Posterior cingulate gyrus (tissue), 11 donors: Measurements from ENCODE around the gene SNX15.
A peak's percentile ranks its signal among the peaks of the same experiment; 100 is the strongest.
"Not testable (repeated sequence)": the region's sequence is repeated elsewhere in the genome, so short reads cannot be mapped to it uniquely, and the experiment has no call there.

Experiments used
- DNase-seq, 10 donors: peaks; one replicate each; pipeline versions ENCODE4 v3.0.0 to v3.0.0-alpha.2; 2020 to 2021; ENCODE audit warnings: mixed read lengths in 3 of 10
- intact Hi-C: fragments of 100-400 bp; cut with DNase I; formaldehyde crosslinking; loops from one replicate; pipeline ENCODE4 v1.15.1; 2023

The SNX15 gene

GRCh38 chr11:65013888-65014725 lies 13.1 kb upstream of the SNX15 start, which contains the start of gene ARL2:
Gene ARL2 (plus strand): TSS chr11:65014160. CDS start chr11:65014208, 48 bp downstream.
- intact Hi-C loops, result loop anchor here (1.0 to 5.0 kb wide), 6 partner anchors 13 to 167 kb away; partner anchors contain the start of genes CDCA5, SAC3D1, SNX15 and ZFPL1

DNA sequence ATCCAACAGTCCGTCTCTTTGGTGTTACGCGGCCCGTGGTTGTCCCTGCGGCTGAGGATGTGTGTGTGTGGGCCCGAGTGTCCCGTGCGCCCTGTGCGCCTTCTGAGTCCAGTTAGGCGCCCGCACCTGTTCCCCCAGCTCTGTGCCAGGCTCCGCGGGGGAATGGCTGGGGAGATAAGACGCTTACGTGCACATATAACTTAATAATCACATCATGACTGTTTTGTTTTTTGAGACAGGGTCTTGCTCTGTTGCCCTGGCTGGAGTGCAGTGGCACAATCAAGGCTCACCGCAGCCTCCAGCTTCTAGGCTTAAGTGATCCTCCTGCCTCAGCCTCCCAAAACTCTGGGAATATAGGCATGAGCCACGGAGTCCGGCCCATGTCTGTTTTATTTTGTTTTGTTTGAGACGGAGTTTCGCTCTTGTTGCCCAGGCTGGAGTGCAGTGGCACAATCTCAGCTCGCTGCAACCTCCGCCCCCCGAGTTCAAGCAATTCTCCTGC lies 12.5 kb upstream of the SNX15 start:
- intact Hi-C loops, result loop anchor here (1.0 to 5.0 kb wide), 5 partner anchors 13 to 167 kb away; partner anchors contain the start of genes CDCA5, SAC3D1, SNX15 and ZFPL1
- peak in 1 of 10 donors; percentile 33 for DNase-seq

More at GRCh38 chr11:65013888-65014725, 13.1 kb upstream of the SNX15 start, which contains the start of gene ARL2:
- DNase-seq, result peak; percentile 91 to 99 (median 94)

DNA sequence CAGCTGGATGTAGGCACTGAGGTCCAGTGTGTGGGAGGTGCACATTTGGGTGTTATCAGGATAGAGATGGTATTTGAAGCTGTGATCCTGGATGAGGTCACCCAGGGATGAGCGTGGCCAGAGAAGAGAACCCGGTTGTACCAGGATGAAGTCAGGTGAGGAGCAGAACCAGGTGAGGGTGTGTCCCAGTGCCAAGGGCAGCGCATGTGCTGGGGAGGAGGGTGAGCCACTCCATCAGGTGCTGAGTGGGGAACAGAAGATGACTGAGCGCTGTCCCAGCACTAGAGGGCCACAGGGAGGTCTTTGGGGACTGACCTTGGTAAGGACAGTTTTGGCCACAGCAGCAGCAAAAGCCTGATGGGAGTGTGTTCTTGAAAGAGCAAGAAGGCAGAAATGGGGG lies 10.5 kb upstream of the SNX15 start:
- no peak for DNase-seq
- intact Hi-C loops, result no loop called here

GRCh38 chr11:65017937-65018336 lies 9.3 kb upstream of the SNX15 start:
- no peak for DNase-seq
- intact Hi-C loops, result no loop called here

DNA sequence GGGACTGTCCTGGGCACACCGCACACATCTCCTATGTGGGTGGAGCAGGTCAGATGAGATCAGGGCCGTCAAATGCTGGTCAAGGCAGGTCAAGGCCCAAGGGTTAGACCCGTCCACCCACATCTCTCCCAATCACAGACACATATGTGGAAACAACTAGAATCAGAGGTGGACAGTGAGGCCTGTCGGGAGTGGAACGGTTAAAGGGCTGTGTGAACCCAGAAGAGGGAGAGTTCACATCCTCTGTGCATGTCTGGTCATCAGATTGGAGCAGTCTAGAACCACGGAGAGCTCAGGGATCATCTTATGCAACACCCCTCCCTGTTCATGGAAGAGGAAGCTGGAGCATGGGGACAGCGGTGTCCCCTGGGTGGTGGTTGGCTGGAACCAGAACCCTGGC lies 7.4 kb upstream of the SNX15 start:
- DNase-seq, result no peak
- intact Hi-C loops, result no loop called here

- DNase-seq, result no peak
- intact Hi-C loops, result no loop called here
These were observed 6.2 kb upstream of the SNX15 start for GRCh38 chr11:65021003-65021402.

DNA sequence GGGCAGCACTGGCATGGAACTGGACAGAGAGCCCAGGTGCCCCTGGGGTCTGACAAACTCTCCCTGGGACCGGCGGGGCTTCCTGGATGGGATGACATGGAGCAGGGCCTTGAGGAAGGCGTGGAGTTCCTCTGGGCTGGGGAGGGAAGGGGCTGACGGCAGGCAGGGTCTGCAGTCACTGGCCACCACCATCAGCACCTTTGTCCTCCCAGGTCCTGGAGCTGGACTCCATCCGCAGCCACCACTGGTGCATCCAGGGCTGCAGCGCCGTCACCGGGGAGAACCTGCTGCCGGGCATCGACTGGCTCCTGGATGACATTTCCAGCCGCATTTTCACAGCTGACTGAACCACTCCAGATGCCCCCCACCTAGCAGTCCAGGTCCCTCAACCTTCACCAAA lies 5.7 kb upstream of the SNX15 start:
- peak in 1 of 10 donors; percentile 51 for DNase-seq
- intact Hi-C loops, result no loop called here

- DNase-seq, intact Hi-C loops: not testable (repeated sequence)
These were observed 3.7 kb upstream of the SNX15 start for GRCh38 chr11:65023502-65023901.

DNA sequence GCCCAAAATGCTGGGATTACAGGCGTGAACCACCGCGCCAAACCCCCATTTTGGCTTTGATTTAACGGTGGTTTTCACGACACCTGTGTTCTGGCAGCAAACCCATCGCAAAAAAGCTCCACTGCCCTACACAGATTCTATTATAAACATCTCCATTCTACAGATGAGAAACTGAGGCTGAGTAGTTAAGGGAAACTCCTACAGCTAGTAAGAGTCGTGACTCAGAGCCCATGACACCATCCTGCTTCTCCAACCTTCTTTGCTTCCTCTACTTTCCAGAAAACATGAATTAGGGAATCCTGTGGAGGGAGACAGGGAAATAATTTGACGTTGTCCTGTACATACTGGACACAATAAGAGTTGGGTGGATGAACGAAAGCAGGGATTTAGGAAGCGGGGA lies 429 bp upstream of the SNX15 start:
- no peak for DNase-seq
- intact Hi-C loops, result loop anchor here (1.0 to 5.0 kb wide), 5 partner anchors 13 to 103 kb away; partner anchors contain the start of genes ARL2, CDCA5, PPP2R5B and TM7SF2

DNA sequence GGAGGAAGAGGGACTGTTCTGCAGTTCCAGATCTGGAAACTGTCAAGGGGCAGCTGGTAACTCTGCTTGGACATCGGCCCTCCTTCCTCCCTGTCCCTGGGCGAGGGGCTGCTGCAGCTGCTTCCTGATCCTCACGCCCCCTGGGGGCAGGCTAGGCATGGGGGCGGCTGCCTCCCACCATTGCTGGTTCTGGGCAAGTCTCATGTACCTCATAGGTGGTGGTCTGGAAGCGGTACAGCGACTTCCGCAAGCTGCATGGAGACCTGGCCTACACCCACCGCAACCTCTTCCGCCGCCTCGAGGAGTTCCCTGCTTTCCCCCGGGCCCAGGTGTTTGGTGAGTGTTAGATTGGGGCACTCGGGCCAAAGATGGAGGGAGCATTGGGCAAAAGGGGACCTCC lies 5.0 kb downstream of the SNX15 start:
- DNase-seq, result peak in 1 of 10 donors; percentile 55
- intact Hi-C loops, result no loop called here

GRCh38 chr11:65034423-65034822 lies 7.2 kb downstream of the SNX15 start:
- intact Hi-C loops, result no loop called here
- no peak for DNase-seq

GRCh38 chr11:65035579-65035978 lies 8.3 kb downstream of the SNX15 start:
- DNase-seq, result no peak
- intact Hi-C loops, result no loop called here

- intact Hi-C loops, result no loop called here
- peak in 9 of 10 donors; percentile 41 to 93 (median 66) for DNase-seq
These were observed 9.7 kb downstream of the SNX15 start for GRCh38 chr11:65036931-65037330.

DNA sequence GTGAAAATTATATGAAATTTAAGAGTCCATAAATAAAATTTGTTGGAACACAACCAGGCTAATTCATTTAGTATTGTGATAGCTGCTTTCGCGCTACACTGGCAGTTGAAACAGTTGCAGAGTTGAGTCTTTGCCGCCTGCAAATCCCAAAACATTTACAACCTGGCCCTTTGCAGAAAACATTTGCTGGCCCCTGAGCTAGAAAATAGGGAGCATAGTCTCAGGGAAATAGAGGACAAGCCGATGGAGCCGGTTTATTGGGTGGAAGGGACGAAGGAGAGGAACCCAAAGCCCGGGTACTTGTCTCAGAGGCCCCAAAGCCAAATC lies 13.2 kb downstream of the SNX15 start:
- DNase-seq, result no peak
- intact Hi-C loops, result loop anchor here (1.0 to 2.0 kb wide), 2 partner anchors 10 to 26 kb away; partner anchors contain the start of gene ARL2

- intact Hi-C loops, result loop anchor here (1.0 to 2.0 kb wide), 3 partner anchors 11 to 43 kb away; partner anchors contain the start of genes ARL2, CDCA5 and ZFPL1
These were observed 13.8 kb downstream of the SNX15 start, which contains the start of gene SAC3D1 for GRCh38 chr11:65040847-65041622. Gene SAC3D1 (plus strand): TSS chr11:65041210. CDS start chr11:65041293, 83 bp downstream.

GRCh38 chr11:65042891-65043290 lies 15.7 kb downstream of the SNX15 start:
- no peak for DNase-seq
- intact Hi-C loops, result no loop called here

More at GRCh38 chr11:65040847-65041622, 13.8 kb downstream of the SNX15 start, which contains the start of gene SAC3D1:
- peak; percentile 81 to 98 (median 90) for DNase-seq

DNA sequence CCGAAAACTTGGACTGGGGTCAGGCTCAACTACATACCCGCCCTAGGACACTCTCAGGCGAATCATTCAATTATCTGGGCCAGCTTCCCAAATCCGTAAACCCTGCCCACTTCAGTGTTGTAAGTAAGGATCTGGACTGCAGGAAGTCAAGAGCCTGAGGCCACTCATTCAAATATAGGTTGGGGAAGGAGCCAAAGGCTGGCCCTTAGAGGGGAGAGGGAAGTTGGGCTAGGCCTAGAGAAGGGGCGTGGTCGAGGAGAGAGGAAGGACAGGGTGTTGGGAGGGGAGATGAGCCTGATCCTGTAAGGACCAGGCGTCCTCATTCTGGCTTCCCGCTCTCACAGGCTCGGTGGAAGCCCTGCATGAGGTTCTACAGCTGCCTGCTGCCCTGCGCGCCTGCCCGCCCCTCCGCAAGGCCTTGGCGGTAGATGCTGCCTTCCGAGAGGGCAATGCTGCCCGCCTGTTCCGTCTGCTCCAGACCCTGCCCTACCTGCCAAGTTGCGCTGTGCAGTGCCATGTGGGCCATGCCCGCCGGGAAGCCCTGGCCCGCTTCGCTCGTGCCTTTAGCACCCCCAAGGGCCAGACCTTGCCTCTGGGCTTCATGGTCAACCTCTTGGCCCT lies 16.8 kb downstream of the SNX15 start:
- DNase-seq, result peak in 1 of 10 donors; percentile 14
- intact Hi-C loops, result no loop called here

- intact Hi-C loops, result no loop called here
- no peak for DNase-seq
These were observed 17.8 kb downstream of the SNX15 start for GRCh38 chr11:65045061-65045460.

DNA sequence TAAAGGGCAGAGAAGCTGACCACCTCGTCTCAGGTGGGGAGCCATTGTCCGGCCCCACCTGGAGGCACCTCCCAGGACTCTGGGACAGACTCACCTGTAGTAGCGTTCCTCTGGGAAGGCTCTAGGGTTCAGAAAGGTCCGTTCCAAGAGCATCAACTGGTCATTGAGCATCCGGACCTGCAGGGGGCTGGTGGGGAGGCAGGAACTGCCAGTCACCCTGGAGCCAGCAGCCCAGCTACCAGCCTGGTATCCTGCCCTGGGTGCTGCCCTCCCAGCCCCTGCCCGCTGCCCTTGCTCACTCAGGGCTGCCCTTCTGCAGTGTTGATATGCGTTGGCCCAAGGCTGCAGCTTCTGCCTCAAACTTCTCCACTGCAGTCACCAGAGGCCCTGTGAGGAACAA lies 18.5 kb downstream of the SNX15 start:
- DNase-seq, result no peak
- intact Hi-C loops, result no loop called here
